GM12891 (cell line): ENCODE results near the gene SEMA4D.

Experiments used
- POLR2A ChIP-seq: IDR thresholded peaks from 2 replicates; pipeline ENCODE4 v1.6.1; 2011; ENCODE audit warnings: low read depth, low read length, control low read depth
- POLR2AphosphoS5 ChIP-seq: IDR thresholded peaks from 2 replicates; pipeline ENCODE4 v1.6.1; 2011; ENCODE audit warnings: low read depth, low read length, control low read depth
- POU2F2 ChIP-seq: IDR thresholded peaks from 2 replicates; pipeline ENCODE4 v1.6.1; 2011; ENCODE audit warnings: low read depth, mild to moderate bottlenecking, control low read depth, low read length, moderate library complexity
- TAF1 ChIP-seq: IDR thresholded peaks from 2 replicates; pipeline ENCODE4 v1.6.1; 2011; ENCODE audit warnings: low read depth, low read length, control low read depth

DNA sequence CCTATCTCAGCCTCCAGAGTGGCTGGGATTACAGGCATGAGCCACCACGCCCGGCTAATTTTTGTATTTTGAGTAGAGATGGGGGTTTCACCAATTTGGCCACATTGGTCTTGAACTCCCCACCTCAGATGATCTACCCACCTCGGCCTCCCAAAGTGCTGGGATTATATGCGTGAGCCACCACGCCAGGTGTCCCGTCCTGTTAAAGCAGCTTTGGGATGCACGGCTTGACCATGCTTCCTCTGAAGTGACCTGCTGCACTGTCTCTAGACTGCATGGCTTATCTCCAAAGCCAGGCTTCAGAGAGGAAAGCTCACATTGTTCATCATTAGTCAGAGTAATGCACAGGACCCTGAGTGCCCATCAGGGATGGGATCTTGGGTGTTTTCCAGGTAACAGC is 45.4 kb downstream of the SEMA4D start:
- TF ChIP-seq POLR2AphosphoS5 = no peak
- no peak for TF ChIP-seq TAF1
- TF ChIP-seq POLR2A = no peak
- no peak for TF ChIP-seq POU2F2
